Neural crest cell (in vitro differentiated cells): ENCODE data around the gene BABAM2. TPM values are rescaled to one million over a fixed set of nuclear protein-coding genes. Genes with fewer than 3 reads are reported as not detected.

ENCODE experiments used
- DNase-seq: peaks from one replicate; pipeline ENCODE4 v3.0.0; 2021; ENCODE audit warnings: low read depth, mixed read lengths, low spot score
- H3K27ac Mint-ChIP-seq: one replicate; pipeline ENCODE4 v1.8.0; 2021; ENCODE audit warnings: mild to moderate bottlenecking, mixed read lengths; ENCODE audit not compliant: unreplicated experiment
- H3K27me3 Mint-ChIP-seq: 2 replicates; pipeline ENCODE4 v1.8.0; 2021; ENCODE audit warnings: low read depth, mild to moderate bottlenecking, mixed read lengths
- H3K36me3 Mint-ChIP-seq: 2 replicates; pipeline ENCODE4 v1.8.0; 2021; ENCODE audit warnings: low read depth, mild to moderate bottlenecking, mixed read lengths
- H3K4me1 Mint-ChIP-seq: 2 replicates; pipeline ENCODE4 v1.8.0; 2021; ENCODE audit warnings: mixed read lengths
- H3K4me3 Mint-ChIP-seq: one replicate; pipeline ENCODE4 v1.8.0; 2021; ENCODE audit warnings: mild to moderate bottlenecking, mixed read lengths
- H3K9me3 Mint-ChIP-seq: 2 replicates; pipeline ENCODE4 v1.8.0; 2021; ENCODE audit warnings: mixed read lengths
- total RNA-seq: library from RNA; stranded (reverse); gene quantifications from 2 replicates; pipeline ENCODE4 v1.2.1, GENCODE V29; 2021
- TF ChIP-seq, protein P1 (sequence below): fragments of 200-600 bp; sonication (generic); conservative IDR thresholded peaks from 2 replicates; pipeline ENCODE4 v1.5.0; 2021; ENCODE audit warnings: antibody characterized with exemption, mild to moderate bottlenecking

BABAM2 gene
- total RNA-seq, 1 donor from 2014 or later = 28.6 TPM

DNA sequence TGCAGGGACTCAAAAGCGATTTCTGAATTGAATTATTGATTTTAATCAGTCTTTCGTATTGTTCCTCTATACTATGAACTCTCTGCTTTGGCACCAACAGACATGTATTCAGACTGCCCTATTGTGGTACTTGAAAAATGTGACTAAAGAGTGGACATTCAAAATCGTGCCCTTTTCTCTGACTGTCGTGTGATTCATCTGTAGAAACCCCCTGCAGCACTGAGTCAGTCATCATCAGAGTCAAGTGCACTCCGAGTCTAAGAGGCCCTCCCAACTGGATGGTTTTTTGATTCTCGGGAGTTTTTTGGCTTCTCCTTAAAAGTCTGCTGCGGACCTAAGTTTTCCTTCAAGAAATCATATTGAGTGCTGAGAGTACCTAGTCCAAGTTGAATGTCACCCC is 405.7 kb downstream of the BABAM2 start:
- H3K27me3 Mint-ChIP-seq = no peaks in the 10 kb centered on the region
- H3K27ac Mint-ChIP-seq = no peak overlapping the region
- no peaks in the 10 kb centered on the region for H3K9me3 Mint-ChIP-seq
- peaks cover 8% of the 10 kb centered on the region for H3K4me1 Mint-ChIP-seq
- H3K36me3 Mint-ChIP-seq = no peaks in the 10 kb centered on the region
- no peak for DNase-seq
- TF ChIP-seq, protein P1, sequence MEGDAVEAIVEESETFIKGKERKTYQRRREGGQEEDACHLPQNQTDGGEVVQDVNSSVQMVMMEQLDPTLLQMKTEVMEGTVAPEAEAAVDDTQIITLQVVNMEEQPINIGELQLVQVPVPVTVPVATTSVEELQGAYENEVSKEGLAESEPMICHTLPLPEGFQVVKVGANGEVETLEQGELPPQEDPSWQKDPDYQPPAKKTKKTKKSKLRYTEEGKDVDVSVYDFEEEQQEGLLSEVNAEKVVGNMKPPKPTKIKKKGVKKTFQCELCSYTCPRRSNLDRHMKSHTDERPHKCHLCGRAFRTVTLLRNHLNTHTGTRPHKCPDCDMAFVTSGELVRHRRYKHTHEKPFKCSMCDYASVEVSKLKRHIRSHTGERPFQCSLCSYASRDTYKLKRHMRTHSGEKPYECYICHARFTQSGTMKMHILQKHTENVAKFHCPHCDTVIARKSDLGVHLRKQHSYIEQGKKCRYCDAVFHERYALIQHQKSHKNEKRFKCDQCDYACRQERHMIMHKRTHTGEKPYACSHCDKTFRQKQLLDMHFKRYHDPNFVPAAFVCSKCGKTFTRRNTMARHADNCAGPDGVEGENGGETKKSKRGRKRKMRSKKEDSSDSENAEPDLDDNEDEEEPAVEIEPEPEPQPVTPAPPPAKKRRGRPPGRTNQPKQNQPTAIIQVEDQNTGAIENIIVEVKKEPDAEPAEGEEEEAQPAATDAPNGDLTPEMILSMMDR = no peak
- no peak overlapping the region for H3K4me3 Mint-ChIP-seq

GRCh38 chr2:28296904-28297303 is 406.4 kb downstream of the BABAM2 start:
- Mint-ChIP-seq H3K4me3 (no peak overlapping the region), H3K27ac (no peak overlapping the region), H3K4me1 (peaks cover 8% of the 10 kb centered on the region), H3K27me3 (no peaks in the 10 kb centered on the region), H3K9me3 (no peaks in the 10 kb centered on the region), H3K36me3 (no peaks in the 10 kb centered on the region)
- DNase-seq = no peak
- TF ChIP-seq, protein P1 = no peak

DNA sequence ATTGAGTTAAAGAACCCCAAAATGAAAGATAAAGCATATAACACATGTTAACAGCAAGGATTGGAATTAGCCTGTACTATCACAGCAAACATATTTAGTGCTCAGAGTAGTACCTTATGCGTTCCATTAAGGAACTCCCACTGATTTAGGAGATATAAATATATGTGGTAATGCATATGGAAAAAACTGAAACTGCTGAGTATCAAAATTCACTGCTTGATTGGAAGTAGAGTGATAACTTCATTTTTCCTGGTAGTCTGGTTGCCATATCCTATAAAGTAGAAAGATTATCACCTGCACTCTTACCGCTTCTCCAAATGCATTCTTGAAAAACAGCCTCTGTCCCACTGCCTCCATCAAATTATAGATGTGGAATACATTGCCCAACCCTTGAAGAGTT is 407.0 kb downstream of the BABAM2 start:
- Mint-ChIP-seq H3K27ac (no peak overlapping the region), H3K27me3 (no peaks in the 10 kb centered on the region), H3K4me1 (peaks cover 6% of the 10 kb centered on the region), H3K9me3 (no peaks in the 10 kb centered on the region), H3K4me3 (no peak overlapping the region), H3K36me3 (no peaks in the 10 kb centered on the region)
- TF ChIP-seq, protein P1 = no peak
- DNase-seq = no peak

DNA sequence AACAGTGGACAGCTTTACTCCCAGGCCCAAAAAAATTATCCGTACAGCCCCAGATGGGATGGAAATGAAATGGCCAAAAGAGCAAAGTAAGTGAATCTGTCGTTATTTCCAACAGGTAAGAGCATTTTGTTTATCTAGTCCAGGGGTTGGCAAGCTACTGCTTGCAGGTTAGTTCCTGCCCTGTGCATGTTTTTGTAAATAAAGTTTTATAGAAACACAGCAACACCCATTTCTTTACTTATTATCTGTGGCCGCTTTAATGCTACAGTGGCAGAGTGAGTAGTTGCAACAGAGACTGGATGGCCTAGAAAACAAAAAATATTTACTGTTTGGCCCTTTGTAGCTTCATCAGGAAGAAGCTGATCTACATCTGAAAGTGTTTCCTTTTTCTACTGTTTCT is 407.9 kb downstream of the BABAM2 start:
- no peaks in the 10 kb centered on the region for H3K9me3 Mint-ChIP-seq
- no peak overlapping the region for H3K27ac Mint-ChIP-seq
- H3K36me3 Mint-ChIP-seq = peaks cover 2% of the 10 kb centered on the region
- TF ChIP-seq, protein P1 = no peak
- no peak for DNase-seq
- no peaks in the 10 kb centered on the region for H3K27me3 Mint-ChIP-seq
- H3K4me1 Mint-ChIP-seq = no peaks in the 10 kb centered on the region
- H3K4me3 Mint-ChIP-seq = no peak overlapping the region

DNA sequence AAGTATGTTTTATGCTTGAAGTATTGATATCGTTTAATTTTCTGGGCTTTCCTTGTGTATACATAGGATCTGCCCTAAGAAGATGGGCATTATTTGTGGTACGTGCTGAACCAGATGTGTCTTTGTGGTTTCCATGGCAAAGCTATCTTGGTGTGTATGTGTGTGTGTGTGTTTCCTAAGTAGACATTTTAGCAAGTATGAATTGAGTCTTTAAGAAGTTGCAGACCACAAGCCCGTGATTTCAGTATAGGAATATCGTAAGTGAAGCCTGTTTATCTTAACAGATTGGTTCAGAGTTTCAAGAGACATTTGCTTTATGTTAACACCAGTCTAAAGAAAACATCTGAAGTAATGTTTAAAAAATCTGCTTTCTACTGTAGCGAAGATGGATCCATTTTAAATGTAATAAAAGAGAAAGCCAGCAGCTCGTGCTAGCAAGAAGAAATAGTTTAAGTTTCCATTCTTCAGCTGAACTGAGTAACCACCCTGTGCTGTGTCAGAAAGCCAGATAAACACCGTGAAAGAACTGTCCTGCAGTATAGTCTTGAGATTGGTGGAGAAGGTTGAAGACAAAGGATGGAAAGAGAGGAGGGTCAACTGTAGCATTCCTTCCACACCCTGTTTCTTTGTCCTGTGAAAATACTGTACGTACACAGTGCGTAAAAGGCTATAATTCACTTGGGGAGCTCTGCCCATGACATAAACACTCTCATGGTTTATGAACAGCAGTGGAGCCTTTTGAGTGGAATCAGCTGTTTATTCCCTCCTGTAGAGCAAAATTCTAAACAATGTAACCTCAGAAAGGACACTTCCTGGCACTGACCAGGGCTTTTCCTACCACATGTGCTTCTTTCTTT is 410.2 kb downstream of the BABAM2 start:
- peaks cover 3% of the 10 kb centered on the region for H3K9me3 Mint-ChIP-seq
- H3K4me3 Mint-ChIP-seq = no peak overlapping the region
- H3K36me3 Mint-ChIP-seq = peaks cover 6% of the 10 kb centered on the region
- no peaks in the 10 kb centered on the region for H3K27me3 Mint-ChIP-seq
- no peak for DNase-seq
- TF ChIP-seq, protein P1 = no peak
- H3K27ac Mint-ChIP-seq = no peak overlapping the region
- H3K4me1 Mint-ChIP-seq = no peaks in the 10 kb centered on the region
